AG20443 (cell line): Measurements from ENCODE around the gene PTPRA.
"Not testable (repeated sequence)": the region's sequence is repeated elsewhere in the genome, so short reads cannot be mapped to it uniquely, and the experiment has no call there.

ENCODE experiments used
- DNase-seq: peaks from one replicate; pipeline ENCODE4 v3.0.0; 2012; ENCODE audit warnings: low spot score, mixed read lengths

PTPRA gene, protein sequence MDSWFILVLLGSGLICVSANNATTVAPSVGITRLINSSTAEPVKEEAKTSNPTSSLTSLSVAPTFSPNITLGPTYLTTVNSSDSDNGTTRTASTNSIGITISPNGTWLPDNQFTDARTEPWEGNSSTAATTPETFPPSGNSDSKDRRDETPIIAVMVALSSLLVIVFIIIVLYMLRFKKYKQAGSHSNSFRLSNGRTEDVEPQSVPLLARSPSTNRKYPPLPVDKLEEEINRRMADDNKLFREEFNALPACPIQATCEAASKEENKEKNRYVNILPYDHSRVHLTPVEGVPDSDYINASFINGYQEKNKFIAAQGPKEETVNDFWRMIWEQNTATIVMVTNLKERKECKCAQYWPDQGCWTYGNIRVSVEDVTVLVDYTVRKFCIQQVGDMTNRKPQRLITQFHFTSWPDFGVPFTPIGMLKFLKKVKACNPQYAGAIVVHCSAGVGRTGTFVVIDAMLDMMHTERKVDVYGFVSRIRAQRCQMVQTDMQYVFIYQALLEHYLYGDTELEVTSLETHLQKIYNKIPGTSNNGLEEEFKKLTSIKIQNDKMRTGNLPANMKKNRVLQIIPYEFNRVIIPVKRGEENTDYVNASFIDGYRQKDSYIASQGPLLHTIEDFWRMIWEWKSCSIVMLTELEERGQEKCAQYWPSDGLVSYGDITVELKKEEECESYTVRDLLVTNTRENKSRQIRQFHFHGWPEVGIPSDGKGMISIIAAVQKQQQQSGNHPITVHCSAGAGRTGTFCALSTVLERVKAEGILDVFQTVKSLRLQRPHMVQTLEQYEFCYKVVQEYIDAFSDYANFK

DNA sequence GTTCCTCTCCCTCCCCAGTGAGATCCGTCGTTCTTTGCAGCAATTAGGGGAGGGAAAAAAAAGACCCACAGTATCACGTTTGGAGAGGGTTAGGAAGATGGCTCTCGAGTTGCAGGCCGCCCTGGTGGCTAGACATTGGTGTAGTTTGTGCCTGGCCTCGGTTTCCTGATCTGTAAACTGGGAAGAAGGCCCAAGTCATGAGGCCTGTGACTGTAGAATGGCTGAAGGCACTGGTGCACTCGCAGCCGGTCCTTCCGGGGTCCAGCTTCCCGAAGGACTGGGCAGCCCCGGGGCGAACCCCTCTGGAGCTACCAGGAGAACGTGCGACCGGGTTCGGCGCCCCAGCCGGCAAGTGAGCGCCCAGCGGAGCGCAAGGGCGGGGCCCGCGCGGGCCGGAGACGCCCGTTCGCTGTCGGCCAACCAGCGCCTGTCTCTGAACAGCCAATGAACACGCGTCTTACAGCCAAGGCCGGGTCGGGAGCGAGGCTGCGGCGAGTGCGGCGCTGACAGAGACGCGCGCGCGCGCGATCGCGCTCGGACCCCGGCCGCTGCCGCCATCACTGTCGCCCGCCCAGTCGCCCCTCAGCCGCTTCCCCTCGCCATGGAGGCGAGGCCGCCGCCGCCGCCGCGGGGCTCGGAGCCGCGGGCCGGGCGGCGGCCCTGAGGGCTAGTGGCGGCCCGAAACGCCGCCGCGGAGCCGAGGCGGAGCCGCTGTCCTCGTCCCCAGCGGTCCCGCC lies at the start of gene PTPRA:
Gene PTPRA (plus strand): TSS at position 472 of the 737 bp plus-strand sequence. CDS start 90,797 bp downstream, outside the sequence.
- peak; percentile 98 for DNase-seq

DNA sequence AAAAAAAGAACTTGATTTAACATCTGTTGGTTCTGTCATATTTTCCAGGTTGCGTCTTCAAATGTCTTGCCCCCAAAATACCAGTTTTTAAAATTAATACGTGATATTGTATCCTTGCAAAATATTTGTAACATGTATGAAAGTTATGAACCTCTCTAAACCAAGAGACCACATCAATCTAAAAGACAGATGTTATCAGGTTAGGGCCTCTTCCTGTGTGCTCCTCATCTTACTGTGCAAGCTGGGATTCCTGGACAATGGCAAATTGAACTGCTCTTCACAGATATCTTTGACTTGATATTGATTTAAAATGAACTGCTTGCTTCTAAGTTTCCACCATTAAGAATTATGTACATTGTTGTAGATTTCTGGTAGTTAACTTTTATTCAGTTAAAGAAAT lies 47.5 kb upstream of the PTPRA start:
- no peak for DNase-seq

GRCh38 chr20:2826655-2827054 lies 46.6 kb upstream of the PTPRA start:
- no peak for DNase-seq

- no peak for DNase-seq
Observed at GRCh38 chr20:2829376-2829775, 43.9 kb upstream of the PTPRA start.

DNA sequence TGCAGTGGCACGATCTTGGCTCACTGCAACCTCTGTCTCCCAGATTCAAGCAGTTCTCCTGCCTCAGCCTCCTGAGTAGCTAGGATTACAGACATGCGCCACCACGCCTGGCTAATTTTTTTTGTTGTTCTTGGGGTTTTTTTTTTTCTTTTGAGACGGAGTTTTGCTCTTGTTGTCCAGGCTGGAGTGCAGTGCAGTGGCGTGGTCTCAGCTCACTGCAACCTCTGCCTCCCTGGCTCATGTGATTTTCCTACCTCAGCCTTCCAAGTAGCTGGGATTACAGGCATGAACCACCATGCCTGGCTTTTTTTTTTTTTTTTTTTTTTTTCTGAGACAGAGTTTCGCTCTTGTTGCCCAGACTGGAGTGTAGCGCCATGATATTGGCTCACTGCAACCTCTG lies 42.1 kb upstream of the PTPRA start:
- not testable (repeated sequence) for DNase-seq

DNA sequence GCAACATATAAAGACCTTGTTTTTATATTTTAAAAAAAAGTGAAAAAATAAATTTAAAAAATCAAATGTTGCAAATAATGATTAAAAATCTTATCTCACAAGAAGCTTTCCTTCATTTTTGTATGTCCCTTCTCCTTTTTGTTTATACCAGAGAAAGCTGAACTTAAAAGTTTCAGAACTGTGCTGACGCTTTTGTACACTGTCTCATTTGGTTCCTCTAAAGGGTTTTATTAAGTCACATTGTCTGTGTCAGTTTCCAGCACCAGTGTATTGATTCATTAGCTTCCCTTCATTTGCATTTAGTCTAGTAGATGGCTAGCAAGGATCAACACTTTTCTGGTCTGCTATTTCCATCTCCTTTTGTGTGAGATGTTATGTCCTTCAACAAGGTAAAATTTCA lies 39.5 kb upstream of the PTPRA start:
- no peak for DNase-seq

- no peak for DNase-seq
Observed at GRCh38 chr20:2834401-2835110, 38.7 kb upstream of the PTPRA start.

DNA sequence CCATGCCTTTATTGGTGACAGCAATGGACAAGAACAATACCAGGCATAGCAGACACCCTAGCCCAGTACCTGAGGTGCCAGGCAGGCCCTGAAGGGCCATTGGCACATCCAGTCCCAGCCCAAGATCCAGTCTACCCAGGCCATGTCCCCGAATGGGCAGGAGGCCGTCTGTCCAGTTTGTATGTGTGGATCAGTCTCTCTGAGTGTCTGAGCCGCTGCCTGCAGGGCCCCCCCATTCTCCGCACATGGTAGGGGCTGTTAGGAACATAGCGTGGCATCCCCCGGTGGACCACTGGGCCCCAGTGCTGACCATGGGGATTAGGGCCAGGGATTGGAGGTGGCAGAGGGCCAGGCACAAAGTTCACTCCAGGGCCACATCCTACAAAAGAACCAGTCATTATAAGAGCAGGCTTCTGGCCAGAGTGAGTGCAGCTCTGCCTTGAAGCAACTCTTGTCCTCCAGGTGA lies 37.9 kb upstream of the PTPRA start:
- DNase-seq = no peak

DNA sequence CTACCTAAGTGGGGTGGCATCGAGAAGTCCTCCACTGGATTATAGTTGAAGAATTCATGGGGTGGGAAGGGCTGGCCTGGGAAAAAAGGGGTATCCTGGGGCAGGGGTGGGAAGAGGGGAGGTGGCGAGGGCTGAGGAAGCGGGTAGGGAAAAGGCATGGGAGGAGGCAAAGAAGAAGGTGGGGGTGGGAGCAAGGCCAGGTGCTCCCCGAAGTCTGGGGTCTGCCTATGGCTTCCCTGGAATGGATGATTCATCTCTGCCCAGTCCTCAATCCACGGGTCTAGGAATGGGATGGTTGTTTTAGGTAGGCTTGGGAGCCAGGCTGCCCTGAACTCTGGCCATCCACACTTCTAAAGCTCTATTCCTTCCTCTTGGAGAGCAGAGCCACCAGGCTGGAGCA lies 37.2 kb upstream of the PTPRA start:
- DNase-seq = no peak

DNA sequence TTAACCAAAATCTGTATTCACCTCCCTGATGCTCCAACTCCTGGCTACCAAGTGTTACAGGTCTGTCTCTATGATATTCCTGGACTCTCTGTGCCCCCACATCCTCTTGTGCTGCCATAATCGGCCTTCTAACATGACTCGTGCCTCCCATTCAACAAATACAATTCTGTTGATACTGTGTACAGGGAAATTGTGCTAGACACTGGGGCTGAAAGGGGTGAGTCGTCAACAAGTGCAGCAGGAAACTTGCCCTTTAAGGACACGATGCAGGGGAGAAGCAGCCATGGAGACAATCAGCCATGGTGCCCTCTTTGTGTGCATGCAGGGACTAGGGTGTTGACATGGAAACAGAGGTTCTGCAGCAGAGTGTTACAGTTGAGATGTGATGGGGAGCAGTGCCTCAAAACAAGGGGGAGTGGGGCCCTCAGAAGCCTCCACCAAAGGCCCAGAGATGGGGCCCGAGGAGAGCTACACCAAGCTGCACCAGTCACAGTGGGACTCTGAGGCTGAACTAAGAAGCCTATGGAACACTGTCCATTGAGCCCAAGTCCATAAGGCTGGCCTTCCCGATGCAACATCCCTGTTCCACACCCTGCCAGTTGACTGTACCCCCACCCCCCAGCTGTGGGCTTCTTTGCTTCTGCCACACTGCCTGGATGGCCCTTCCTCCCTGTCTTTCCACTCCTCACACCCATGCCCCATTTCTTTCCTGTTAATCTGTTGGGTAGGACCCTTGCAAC lies 35.9 kb upstream of the PTPRA start:
- no peak for DNase-seq

DNA sequence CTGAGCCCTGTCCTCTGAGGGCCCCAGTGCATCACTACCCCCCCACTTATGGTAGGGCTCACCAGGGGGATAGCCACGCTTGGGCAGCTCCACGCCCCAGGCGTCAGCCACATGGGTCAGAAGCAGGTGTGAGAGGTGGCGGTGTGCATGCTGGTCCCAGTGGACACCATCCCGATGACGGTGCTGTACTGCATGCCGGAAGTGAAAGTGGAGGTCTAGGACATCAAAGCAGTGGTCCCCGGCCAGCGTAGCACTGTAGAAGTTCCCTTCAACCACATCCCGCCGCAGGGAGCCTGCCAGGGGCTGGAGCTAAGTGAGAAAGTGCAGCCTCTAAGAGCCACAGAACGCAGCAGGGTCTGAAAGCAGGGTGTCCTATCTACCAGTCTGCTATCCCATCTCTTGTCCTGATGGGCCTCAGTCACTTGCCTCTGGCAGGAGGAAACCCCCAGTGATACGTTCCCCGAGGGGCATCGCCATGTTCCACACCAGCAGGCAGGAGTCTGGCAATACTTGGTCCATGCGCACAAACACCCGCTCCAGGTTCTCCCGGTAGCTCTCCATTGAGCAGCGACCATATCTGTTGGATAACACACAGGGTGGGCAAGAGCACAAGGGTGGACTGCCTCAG lies 35.0 kb upstream of the PTPRA start:
- DNase-seq = no peak

GRCh38 chr20:2838847-2839671 lies 34.2 kb upstream of the PTPRA start:
- DNase-seq = no peak

GRCh38 chr20:2839732-2840137 lies 33.5 kb upstream of the PTPRA start:
- no peak for DNase-seq

DNA sequence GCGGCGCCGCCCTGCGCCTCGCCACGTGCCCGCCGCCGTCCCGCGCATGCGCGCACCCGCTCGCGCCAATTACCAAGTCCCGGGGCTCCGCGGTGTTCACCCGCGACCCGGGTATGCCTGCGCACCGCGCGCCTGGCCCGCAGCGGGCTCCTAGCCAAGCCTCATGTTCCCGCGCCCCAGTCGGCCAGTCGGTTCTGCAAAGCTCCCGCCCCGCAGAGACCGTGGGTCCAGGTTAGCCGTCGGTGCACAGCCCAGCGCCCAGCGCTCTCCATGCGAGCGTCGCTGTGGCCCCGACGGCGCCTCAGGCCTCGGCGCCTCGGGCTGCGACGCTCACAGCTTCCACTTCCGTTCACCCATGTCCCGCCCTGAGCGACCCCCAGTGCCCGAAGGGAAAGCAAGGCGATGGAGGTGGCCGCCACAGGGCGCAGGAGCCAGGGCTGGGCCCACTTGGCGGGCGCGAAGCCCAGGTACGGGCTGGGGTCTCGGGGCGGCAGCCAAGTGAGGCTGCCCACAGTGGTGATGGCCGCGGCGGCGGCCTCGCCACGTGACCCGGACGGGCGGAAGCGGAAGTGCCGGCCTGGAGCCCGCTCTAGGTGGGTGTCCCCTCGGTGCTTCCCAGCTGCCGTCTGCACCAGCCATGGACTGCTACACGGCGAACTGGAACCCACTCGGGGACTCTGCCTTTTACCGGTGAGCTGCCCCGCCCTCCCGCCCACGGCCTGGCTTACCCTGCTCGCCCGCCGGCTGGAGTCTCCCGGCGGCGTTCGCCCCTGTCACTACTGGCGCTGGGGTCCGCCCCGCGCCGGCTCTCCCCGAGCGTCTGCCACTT lies 32.9 kb upstream of the PTPRA start, which contains the start of the genes PCED1A and VPS16:
Gene PCED1A (minus strand): TSS at position 518 of the 829 bp plus-strand sequence. CDS start 743 bp downstream, outside the sequence.
Gene VPS16 (plus strand): TSS at position 608 of the 829 bp plus-strand sequence. CDS start 30 bp downstream, at position 638.
- peak; percentile 99 for DNase-seq

DNA sequence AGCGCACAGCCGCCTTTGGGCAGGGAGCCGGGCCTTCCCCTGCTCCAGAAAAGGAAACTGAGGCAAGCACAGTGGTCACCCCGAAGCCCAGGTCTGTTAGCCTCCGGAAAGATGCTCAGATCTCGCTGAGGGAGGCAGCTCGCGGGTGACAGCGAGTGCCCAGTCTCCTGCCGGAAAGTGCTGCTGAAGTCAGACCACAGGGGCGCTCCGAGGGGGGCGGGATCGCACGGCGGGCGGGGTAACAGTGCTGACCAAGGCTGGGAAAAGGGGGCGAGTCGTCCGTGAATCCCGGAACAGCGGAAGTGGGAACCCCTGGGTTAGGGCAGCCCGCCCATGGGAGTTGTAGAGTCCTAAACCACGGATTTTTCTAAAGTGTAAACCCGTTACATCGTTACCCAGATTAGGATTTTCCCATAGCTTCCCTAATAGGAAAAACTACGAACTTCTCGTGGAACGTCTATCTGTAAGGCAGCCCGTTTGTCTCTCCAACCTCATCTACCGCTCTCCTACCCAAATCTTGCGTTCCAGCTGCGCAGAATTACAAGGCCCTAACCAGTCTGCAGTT lies 32.2 kb upstream of the PTPRA start:
- DNase-seq = peak; percentile 86

GRCh38 chr20:2845607-2846006 lies 27.7 kb upstream of the PTPRA start:
- no peak for DNase-seq

DNA sequence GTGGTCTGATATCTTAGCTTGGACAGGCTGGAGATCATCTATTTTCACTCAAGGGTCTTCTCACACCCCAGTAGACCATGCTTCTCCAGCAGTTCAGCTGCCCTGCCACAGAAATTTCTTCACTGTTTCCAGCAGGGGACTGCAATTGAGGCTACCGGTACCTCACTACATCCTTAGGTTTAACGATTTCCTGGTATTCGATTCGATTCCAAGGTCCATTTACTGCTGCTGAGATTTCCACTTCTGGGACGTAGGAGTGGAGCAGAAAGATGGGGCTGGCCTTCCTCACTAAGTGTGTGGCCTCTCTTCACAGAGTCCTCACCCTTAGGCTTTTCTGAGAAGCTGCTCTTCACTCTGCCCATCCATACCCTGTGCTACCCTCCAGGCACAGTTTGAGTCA lies 26.6 kb upstream of the PTPRA start:
- DNase-seq = no peak

- DNase-seq = no peak
Observed at GRCh38 chr20:2847802-2848201, 25.5 kb upstream of the PTPRA start.
